GM21529 (cell line): Measurements from ENCODE around the gene COL6A1.

Experiments
- ATAC-seq: cut with Tn5 transposase; IDR thresholded peaks from one replicate; pipeline ENCODE4 v1.9.1; 2021; ENCODE audit not compliant: unreplicated experiment

Gene COL6A1

DNA sequence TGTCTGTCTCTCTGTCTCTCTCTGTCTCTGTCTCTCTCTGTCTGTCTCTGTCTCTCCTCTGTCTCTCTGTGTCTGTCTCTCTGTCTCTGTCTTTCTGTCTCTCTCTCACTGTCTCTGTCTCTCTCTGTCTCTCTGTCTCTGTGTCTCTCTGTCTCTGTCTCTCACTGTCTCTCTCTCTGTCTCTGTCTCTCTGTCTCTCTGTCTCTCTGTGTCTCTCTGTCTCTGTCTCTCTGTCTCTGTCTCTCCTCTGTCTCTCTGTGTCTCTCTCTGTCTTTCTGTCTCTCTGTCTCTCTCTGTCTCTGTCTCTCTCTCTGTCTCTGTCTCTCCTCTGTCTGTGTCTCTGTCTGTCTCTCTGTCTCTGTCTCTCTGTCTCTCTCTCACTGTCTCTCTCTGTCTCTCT is 873 bp upstream of the COL6A1 start:
- no peak for ATAC-seq

DNA sequence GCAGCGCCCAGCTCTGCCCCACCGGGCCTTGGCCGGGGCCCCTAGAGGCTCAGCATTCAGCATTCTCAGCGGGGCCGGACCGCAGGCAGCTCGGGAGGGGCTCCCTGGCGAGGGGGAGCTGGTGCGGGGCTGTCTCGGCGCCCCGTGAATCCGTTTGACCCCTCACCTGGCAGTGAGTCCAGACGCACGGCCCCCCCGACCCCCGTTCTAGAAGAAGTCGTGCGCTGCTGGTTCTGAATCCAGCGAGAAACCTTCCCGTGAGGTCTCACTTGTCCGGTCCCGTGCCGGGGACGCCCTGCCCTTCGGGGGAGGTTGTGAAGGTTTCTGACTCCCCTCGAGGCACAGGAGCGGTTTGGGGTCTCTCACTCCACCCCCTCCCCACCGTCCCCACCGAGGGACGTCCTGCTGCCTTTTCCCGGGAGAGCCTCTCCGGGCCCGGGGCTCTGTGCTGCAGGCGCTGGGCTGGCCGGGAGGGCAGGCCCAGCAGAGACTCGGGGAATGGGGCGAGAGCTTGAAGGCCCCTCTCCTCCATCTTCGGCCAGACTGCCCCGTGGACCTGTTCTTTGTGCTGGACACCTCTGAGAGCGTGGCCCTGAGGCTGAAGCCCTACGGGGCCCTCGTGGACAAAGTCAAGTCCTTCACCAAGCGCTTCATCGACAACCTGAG is 655 bp downstream of the COL6A1 start:
- no peak for ATAC-seq

DNA sequence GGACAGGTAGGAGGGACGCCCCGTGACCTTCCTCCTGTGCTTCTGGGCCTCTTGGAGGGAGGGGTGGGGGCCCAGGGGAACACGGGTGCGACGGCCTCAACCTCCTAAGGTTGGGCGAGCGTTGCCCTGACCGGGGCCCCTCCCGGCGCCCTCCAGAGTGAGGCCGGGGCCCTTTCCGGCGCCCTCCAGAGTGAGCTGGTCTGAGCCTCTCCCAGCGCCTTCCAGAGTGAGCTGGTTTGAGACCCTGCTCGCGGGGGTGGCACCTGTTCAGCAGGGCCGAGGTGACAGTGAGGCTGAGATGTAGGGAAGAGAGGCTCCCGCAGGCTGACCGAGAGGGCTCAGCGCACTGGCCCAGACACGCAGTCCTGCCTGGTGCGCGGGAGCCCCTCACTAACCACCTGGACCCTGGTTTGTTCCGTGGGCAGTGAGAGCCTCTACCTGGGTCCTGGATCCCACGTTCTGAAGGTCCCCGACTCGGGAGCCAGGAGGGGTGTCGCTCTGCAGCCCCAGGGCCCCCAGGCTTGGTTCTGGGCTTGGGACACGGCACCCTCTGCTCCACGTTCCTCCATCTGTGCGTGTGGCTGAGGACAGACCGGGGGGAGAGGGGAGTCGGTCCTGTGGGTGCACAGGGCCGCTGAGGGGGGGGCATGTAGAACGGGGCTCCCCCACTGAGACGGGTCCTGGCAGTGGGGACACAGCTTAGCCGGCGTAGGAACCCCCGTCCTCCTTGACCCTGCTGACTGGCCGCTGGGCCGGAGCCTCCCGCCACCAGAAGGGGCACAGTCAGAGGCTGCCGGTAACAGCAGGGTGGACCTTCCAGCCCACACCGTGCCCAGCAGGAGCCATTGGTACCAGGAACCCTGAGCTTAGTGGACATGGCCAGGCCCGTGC is 1.4 kb downstream of the COL6A1 start:
- no peak for ATAC-seq

DNA sequence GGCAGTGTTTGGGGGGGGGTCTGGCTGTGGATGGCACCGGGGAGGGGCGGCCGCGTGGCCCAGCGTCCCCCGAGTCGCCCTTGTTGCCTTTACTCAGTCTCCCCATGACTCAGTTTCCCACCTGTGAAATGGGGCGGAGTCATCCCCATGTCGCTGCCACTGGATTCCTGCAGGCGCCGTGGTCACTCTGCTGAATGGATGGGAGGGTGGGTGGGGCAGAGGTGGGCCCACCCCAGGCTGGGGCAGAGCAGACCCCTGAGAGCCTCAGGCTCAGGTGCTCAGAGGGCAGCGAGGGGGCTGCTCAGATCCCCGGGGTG is 2.0 kb downstream of the COL6A1 start:
- ATAC-seq: no peak

DNA sequence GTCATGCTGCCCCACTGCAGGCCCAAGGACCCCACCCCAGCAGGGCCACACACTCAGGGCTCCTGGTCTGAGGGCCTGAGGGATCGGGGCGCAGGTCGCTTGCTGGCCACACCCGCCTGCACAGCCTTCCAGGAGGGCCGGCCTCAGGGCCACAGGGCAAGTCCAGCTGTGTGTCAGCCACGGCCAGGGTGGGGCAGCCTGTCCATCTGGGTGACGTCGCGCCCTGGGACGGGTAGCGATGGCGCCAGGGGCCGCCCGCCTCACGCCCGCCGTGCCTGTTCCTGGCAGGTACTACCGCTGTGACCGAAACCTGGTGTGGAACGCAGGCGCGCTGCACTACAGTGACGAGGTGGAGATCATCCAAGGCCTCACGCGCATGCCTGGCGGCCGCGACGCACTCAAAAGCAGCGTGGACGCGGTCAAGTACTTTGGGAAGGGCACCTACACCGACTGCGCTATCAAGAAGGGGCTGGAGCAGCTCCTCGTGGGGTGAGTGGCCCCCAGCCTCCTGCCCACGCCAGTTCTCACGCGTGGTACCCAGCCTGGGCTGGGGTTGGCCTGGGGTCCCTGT is 2.5 kb downstream of the COL6A1 start:
- ATAC-seq: no peak

DNA sequence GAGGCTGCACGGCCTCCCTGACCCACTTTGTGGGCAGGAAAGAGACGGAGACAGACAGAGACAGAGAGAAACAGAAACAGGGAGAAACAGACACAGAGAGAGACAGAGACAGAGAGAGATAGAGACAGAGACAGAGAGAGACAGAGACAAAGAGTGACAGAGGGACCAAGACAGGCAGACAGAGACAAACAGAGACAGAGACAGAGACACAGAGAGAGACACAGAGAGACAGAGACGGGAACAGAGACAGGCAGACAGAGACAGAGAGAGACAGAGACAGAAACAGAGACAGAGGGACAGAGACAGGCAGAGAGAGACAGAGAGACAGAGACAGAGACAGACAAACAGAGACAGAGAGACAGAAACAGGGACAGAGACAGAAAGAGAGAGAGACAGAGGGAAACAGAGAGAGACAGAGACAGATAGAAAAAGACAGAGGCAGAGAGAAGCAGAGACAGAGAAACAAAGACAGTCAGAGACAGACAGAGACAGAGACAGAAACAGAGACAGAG is 3.1 kb downstream of the COL6A1 start:
- ATAC-seq: no peak

DNA sequence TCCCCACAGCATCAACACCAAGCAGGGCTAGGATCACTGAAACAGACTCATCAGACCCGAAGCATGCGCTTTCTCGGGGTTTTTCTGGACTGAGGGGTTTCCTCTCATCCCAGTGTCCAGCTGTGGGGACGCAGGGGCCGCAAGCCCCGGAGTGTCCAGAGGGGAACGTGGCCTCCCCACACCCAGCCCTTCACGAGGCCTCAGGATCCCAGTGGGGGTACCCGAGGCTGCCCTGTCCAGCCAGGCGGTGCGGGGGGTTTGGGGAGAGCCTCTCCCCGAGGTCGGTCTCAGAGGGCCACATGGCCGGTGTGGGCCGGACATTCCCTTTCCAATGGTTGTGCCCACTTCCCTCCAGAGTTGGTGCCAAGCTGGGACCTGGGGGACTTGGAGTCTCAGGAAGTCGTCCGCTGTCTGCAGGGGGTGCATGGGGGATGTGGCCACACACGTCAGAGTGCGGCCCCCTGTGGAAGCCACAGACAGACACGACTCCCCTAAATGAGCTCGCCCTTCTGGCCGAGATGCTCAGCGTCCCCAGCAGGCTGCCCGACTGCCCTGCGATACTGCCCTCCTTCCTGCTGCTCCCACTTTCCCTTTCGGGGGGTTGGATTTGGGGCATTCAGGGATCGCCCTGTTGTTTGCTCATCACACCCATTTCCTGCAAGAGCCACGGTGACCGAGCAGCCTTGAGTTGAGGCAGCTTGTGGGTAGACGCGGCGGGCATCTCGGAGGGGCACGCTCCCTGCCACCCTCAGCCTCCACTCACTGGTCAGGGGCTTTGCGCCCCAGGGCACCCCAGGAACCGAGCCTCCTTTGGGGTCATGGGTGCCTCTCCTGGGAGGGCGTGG is 4.1 kb downstream of the COL6A1 start:
- no peak for ATAC-seq

DNA sequence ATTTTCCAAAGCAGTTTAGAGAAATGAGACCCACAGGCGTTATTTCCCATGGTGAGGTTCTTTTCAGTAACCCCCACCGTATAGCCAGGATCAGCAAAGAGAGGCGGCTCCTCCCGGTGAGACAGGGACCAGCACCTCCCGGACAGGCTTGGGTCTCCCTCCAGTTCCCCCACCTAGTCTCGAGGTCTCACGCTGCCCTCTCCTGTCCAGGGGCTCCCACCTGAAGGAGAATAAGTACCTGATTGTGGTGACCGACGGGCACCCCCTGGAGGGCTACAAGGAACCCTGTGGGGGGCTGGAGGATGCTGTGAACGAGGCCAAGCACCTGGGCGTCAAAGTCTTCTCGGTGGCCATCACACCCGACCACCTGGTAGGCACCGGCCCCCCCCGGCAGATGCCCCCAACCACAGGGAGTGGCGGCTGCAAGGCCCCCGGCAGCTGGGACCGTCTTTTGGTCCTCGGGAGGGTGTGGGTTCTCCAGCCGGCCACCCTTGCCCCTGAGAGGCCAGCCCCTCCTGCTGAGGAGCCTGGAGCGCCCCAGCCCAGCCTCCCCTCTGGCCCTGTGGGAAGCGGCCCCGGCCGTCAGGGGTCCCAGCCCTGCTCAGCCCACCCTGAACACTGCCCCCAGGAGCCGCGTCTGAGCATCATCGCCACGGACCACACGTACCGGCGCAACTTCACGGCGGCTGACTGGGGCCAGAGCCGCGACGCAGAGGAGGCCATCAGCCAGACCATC is 4.9 kb downstream of the COL6A1 start:
- ATAC-seq: no peak

DNA sequence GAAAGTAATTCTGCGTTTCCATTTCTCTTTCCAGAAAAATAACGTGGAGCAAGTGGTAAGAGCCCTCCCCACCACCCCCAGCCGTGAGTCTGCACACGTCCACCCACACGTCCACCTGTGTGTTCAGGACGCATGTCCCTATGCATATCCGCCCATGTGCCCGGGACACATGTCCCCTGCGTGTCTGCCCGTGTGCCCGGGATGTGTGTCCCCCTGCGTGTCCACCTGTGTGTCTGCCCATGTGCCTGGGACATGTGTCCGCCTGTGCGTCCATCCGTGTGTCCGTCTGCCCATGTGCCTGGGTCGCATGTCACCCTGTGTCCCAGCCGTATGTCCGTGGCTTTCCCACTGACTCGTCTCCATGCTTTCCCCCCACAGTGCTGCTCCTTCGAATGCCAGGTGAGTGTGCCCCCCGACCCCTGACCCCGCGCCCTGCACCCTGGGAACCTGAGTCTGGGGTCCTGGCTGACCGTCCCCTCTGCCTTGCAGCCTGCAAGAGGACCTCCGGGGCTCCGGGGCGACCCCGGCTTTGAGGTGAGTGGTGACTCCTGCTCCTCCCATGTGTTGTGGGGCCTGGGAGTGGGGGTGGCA is 5.6 kb downstream of the COL6A1 start:
- ATAC-seq: no peak

DNA sequence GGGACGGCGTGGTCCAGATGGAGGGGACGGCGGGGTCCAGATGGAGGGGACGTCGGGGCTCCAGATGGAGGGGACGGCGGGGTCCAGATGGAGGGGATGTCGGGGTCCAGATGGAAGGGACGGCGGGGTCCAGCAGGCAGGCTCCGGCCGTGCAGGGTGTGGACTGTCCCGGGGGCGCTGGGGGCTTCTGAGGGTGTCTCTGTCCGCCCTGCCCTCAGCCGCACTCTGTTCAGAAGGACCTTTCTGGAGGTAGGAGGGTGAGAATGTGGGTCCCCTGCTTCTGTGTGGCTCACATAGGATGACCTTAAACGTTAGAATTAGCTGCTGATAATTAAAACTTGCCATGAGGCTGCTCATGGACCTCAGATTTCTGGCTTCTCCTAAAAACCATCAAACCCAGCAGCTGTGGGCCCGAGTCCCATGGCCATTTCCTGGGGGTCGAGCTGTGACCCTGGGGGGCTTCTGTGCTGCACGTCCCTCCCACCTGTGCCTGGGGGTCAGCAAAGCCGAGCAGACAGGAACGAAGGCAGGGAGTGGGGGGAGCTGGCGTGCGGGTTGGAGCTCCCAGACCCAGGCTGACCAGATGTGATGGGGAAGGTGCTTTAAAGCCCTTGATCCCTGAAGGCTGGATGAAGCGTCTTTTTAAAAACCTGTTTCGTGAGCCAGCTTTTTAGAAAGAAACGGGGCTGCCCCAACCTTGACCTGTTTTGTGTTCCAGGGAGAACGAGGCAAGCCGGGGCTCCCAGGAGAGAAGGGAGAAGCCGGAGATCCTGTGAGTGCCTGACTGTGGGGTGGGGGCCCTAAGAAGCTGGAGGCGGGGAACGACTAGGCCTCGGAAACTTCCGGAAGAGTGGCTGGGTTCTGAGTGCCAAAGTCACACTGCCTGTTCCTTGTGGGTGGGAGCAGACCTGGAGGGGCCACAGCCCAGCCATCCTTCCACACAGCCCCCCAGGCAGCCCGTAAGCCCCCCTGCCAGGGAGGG is 7.1 kb downstream of the COL6A1 start:
- ATAC-seq: no peak

DNA sequence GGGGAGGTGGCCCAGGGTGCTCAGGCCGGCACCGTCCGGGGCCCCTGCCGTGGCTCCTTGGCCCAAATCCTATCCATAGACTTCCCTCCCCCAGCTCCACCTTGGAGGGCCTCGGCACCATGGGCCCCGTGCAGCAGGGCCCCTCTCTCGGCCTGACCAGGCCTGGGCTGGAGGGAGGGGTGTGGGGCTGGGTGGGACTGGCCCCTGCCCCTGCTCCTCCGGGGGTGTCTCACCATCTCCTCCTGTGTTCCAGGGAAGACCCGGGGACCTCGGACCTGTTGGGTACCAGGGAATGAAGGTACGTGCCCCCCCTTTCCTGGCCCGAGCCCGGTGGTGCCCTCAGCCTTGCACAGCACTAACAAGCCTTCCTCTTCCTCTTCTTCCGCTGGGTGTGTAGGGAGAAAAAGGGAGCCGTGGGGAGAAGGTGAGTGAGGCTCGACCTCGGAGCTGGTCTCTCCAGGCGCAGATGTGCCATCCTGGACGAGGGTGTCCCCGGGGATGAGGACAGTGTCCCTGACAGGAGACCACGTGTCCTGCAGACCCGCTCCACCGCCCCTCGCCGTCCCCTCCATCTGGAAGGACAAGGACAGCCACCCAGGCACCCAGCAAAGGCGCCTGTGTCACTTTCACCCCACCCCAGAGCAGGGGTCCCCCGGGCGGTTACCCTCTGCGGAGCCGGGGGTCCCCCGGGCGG is 7.9 kb downstream of the COL6A1 start:
- ATAC-seq: no peak

DNA sequence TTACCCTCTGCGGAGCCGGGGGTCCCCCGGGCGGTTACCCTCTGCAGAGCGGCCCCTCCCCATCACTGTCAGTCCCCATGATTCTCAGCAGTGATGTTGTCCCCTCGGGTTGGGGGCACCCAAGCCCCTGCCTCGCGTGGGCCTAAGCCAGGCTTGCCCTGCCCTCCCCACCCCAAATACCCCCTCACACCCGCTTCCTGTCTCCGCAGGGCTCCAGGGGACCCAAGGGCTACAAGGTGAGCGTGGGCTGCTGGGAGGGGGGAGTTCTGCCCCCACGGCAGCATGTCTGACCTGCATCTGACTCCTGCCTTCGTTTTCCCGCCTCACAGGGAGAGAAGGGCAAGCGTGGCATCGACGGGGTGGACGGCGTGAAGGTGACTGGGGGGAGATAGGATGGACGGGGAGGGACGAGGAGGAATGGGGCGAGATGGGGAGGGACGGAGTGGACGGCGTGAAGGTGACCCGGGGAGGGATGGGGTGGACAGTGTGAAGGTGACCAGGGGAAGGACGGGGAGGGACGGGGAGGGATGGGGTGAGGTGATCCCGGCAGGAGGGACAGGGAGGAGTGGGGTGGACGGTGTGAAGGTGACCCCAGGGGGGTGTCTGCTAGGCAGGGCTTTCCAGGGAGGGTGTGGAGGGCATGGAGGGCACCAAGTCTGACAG is 8.6 kb downstream of the COL6A1 start:
- ATAC-seq: no peak

DNA sequence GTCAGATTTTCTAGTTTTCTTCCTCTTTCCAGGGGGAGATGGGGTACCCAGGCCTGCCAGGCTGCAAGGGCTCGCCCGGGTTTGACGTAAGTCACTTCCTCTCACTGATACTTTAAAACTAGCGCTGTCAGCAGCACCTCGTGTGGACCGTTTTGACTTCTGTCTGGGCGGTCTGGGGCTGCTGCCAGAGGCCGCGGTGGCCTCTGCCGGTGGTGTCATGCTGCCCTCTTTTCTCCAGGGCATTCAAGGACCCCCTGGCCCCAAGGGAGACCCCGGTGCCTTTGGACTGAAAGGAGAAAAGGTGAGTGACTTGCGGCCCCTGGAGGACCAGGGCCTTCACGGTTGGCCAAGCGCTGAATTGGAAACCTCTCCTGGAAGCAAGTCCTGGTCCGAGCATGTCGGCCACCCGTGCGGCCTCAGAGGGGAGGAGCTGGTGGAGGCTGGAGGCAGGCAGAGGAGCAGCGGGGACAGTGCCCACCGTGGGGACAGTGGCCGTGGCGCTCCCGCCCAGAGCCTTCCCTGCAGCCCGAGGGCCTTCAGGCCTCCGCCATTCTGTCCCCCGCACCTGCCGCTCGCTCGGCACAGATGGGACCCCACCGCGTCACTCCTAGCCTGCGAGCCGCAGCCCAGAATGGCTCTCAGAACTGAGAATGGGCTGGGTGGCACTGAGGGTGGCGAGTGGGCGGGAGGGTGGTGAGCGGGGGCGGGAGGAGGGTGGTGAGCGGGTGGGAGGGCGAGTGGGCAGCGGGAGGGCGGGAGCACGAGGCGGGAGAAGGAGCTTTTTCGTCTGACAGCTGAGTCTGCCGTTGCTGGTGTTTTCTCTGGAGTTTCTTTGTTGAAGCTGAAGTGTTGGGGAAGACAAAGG is 9.4 kb downstream of the COL6A1 start:
- no peak for ATAC-seq

DNA sequence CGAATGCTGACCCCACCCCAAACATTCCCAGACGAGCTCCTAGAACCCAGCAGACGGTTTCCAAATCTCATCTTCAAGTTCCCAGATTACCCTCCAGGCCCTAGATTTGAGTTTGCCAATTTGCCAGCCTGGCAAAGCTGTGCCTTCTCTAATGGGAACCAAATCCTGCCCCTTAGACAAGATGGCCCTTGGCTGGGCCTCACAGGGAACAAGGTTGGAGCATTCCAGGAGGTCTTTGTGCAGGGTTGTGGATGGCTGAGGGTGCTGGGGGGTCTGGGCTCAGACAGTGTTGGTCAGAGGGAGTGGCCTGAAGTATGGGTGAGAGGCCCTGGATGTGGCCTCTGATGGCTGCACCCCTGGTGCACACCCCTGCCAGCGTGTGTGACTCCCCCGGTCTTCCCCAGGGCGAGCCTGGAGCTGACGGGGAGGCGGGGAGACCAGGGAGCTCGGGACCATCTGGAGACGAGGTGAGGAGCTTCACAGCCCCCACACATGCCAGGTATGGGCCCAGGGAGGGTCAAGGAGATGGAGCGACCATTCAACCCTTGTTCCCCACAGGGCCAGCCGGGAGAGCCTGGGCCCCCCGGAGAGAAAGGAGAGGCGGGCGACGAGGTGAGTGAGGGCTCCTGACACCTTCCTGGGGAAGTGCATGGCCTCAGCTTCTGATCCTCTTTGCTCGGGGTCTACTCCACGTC is 10.2 kb downstream of the COL6A1 start:
- no peak for ATAC-seq

DNA sequence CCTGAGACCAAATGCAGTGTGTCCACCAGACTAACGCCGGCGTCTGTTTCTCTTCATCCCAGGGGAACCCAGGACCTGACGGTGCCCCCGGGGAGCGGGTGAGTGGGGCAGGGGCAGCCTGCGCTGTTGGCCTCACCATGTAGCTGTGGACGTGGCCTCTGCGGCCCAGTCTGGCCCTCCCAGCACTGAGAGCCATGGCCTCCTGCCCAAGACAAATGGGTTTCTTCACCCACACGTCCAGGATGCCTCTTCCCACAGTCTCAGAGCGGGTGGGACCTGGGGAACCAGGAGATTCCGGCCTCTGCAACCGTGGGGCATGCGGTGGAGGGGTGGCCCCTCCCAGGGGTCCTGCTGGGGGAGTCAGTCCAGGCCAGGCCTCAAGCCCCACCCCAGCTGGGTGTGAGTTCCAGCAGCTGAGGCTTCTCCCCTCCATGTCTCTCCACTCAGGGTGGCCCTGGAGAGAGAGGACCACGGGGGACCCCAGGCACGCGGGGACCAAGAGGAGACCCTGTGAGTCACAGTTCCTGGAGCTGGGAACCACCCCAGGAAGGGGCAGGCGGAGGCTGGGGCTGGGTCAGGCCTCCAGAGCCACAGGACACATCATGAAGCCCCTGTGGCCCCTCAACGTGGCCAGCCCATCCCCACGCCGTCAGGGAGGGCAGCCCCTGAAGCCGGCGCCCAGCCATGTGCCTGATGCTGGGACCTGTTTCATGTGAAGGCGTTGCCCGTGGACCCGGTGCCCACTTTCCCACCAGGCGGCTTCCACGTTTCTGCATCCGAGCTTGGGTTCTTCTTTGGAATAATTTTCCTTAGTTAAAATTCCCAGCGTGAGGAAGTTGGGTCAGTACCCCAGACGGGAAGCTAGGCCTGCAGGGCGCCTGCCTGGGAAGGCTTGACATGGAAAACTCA is 11.0 kb downstream of the COL6A1 start:
- ATAC-seq: no peak
